OCI-LY3 (cell line): ENCODE measurements around the gene ZNF862.

Experiments
- H2AFZ ChIP-seq: fragments of 200-600, 300-600 bp; shearing (Covaris generic); 2 replicates; pipeline ENCODE4 v1.6.0; 2014; ENCODE audit warnings: antibody characterized with exemption, low read depth, low read length
- H3K27ac ChIP-seq: fragments of 200-600, 300-600 bp; sonication (generic); 2 replicates; pipeline ENCODE4 v1.5.1; 2014; ENCODE audit warnings: mild to moderate bottlenecking, low read length, moderate library complexity, mixed read lengths
- H3K27me3 ChIP-seq: fragments of 200-600, 300-600 bp; sonication (generic); 2 replicates; pipeline ENCODE4 v1.6.1; 2014; ENCODE audit warnings: low read depth, low read length, mixed read lengths
- H3K36me3 ChIP-seq: fragments of 200-600, 300-600 bp; sonication (generic); replicated peaks from 2 replicates; pipeline ENCODE3; 2014; ENCODE audit warnings: low read depth, low read length, mixed read lengths
- H3K4me1 ChIP-seq: fragments of 300-600, 200-600 bp; sonication (generic); 2 replicates; pipeline ENCODE4 v1.6.1; 2014; ENCODE audit warnings: low read length, mixed read lengths
- H3K4me2 ChIP-seq: fragments of 200-600, 300-600 bp; sonication (generic); 2 replicates; pipeline ENCODE4 v1.6.1; 2014; ENCODE audit warnings: low read length, mixed read lengths
- H3K4me3 ChIP-seq: fragments of 300-600, 200-600 bp; sonication (generic); 2 replicates; pipeline ENCODE4 v1.5.1; 2014; ENCODE audit warnings: antibody characterized with exemption, mild to moderate bottlenecking, low read length, moderate library complexity
- H3K79me2 ChIP-seq: fragments of 300-600, 200-600 bp; shearing (Covaris generic); 2 replicates; pipeline ENCODE4 v1.6.1; 2014; ENCODE audit warnings: mild to moderate bottlenecking, low read length, mixed read lengths
- H3K9ac ChIP-seq: fragments of 300-600, 200-600 bp; shearing (Covaris generic); 2 replicates; pipeline ENCODE4 v1.6.0; 2014; ENCODE audit warnings: mild to moderate bottlenecking, low read length, moderate library complexity
- H3K9me3 ChIP-seq: fragments of 200-600, 300-600 bp; shearing (Covaris generic); 2 replicates; pipeline ENCODE4 v1.6.1; 2014; ENCODE audit warnings: low read length, mixed read lengths; ENCODE audit not compliant: insufficient read depth
- H4K20me1 ChIP-seq: fragments of 200-600, 300-600 bp; sonication (generic); 2 replicates; pipeline ENCODE4 v1.6.1; 2016; ENCODE audit warnings: low read length, mixed read lengths; ENCODE audit not compliant: insufficient read depth
- CTCF ChIP-seq: fragments of 200-600, 300-600 bp; sonication (generic); IDR thresholded peaks from 2 replicates; pipeline ENCODE4 v1.5.1; 2014; ENCODE audit warnings: antibody characterized with exemption, low read length, low read depth
- EZH2phosphoT487 ChIP-seq: fragments of 200-600 bp; shearing (Covaris generic); IDR thresholded peaks from 2 replicates; pipeline ENCODE4 v1.6.1; 2018; ENCODE audit warnings: antibody characterized with exemption, mixed run types, low read depth

Gene ZNF862

GRCh38 chr7:149884016-149884415 is 45.8 kb downstream of the ZNF862 start:
- TF ChIP-seq EZH2phosphoT487 (no peak), CTCF (no peak)
- no peaks in the 10 kb centered on the region for H3K27me3 ChIP-seq
- no peaks in the 10 kb centered on the region for H3K9me3 ChIP-seq
- H3K79me2 ChIP-seq = no peaks in the 10 kb centered on the region
- H3K4me2 ChIP-seq = peak overlapping the region; percentile 72
- no peak overlapping the region for H2AFZ ChIP-seq
- H3K27ac ChIP-seq = no peak overlapping the region
- no peaks in the 10 kb centered on the region for H4K20me1 ChIP-seq
- H3K4me3 ChIP-seq = no peak overlapping the region
- no peak overlapping the region for H3K9ac ChIP-seq
- H3K4me1 ChIP-seq = peaks cover 33% of the 10 kb centered on the region
- H3K36me3 ChIP-seq = no peaks in the 10 kb centered on the region

GRCh38 chr7:149884541-149884940 is 46.4 kb downstream of the ZNF862 start:
- TF ChIP-seq EZH2phosphoT487 (no peak), CTCF (no peak)

GRCh38 chr7:149885191-149886017 is 47.2 kb downstream of the ZNF862 start:
- no peak overlapping the region for H3K4me3 ChIP-seq
- no peaks in the 10 kb centered on the region for H3K36me3 ChIP-seq
- no peaks in the 10 kb centered on the region for H3K9me3 ChIP-seq
- no peak overlapping the region for H3K9ac ChIP-seq
- H3K4me1 ChIP-seq = peaks cover 33% of the 10 kb centered on the region
- no peaks in the 10 kb centered on the region for H3K79me2 ChIP-seq
- H4K20me1 ChIP-seq = no peaks in the 10 kb centered on the region
- no peak for TF ChIP-seq EZH2phosphoT487
- TF ChIP-seq CTCF = no peak
- H3K27ac ChIP-seq = no peak overlapping the region
- H3K27me3 ChIP-seq = no peaks in the 10 kb centered on the region
- no peak overlapping the region for H2AFZ ChIP-seq
- H3K4me2 ChIP-seq = peak overlapping the region; percentile 15; the same call in 1 of the 2 replicates

More at GRCh38 chr7:149884541-149884940, 46.4 kb downstream of the ZNF862 start:
- H3K27me3 ChIP-seq = no peaks in the 10 kb centered on the region
- H3K36me3 ChIP-seq = no peaks in the 10 kb centered on the region
- H3K4me3 ChIP-seq = no peak overlapping the region
- no peaks in the 10 kb centered on the region for H3K9me3 ChIP-seq
- no peak overlapping the region for H3K9ac ChIP-seq
- no peaks in the 10 kb centered on the region for H4K20me1 ChIP-seq
- H3K27ac ChIP-seq = no peak overlapping the region
- peaks cover 33% of the 10 kb centered on the region for H3K4me1 ChIP-seq
- no peaks in the 10 kb centered on the region for H3K79me2 ChIP-seq
- no peak overlapping the region for H3K4me2 ChIP-seq
- H2AFZ ChIP-seq = no peak overlapping the region

- peaks cover 33% of the 10 kb centered on the region for H3K4me1 ChIP-seq
- H4K20me1 ChIP-seq = no peaks in the 10 kb centered on the region
- no peaks in the 10 kb centered on the region for H3K79me2 ChIP-seq
- no peaks in the 10 kb centered on the region for H3K9me3 ChIP-seq
- no peak overlapping the region for H3K4me3 ChIP-seq
- no peak overlapping the region for H3K27ac ChIP-seq
- H3K36me3 ChIP-seq = no peaks in the 10 kb centered on the region
- no peaks in the 10 kb centered on the region for H3K27me3 ChIP-seq
- H3K4me2 ChIP-seq = peak overlapping the region; percentile 45
- no peak overlapping the region for H2AFZ ChIP-seq
- H3K9ac ChIP-seq = no peak overlapping the region
- TF ChIP-seq EZH2phosphoT487 = no peak
- no peak for TF ChIP-seq CTCF
Measured at GRCh38 chr7:149886018-149886415, 47.8 kb downstream of the ZNF862 start.
